ENCODE results near the gene NUTM1.
"Not testable (repeated sequence)": the region's sequence is repeated elsewhere in the genome, so short reads cannot be mapped to it uniquely, and the experiment has no call there.

GRCh38 chr15:34352996-34353395, 9.9 kb downstream of the NUTM1 start:
- TF ChIP-seq, protein P1, sequence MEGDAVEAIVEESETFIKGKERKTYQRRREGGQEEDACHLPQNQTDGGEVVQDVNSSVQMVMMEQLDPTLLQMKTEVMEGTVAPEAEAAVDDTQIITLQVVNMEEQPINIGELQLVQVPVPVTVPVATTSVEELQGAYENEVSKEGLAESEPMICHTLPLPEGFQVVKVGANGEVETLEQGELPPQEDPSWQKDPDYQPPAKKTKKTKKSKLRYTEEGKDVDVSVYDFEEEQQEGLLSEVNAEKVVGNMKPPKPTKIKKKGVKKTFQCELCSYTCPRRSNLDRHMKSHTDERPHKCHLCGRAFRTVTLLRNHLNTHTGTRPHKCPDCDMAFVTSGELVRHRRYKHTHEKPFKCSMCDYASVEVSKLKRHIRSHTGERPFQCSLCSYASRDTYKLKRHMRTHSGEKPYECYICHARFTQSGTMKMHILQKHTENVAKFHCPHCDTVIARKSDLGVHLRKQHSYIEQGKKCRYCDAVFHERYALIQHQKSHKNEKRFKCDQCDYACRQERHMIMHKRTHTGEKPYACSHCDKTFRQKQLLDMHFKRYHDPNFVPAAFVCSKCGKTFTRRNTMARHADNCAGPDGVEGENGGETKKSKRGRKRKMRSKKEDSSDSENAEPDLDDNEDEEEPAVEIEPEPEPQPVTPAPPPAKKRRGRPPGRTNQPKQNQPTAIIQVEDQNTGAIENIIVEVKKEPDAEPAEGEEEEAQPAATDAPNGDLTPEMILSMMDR (IDR thresholded peaks at IDR 0.05) = not testable (repeated sequence)
- not testable (repeated sequence) for TF ChIP-seq POLR2A (IDR thresholded peaks at IDR 0.05)
